ENCODE measurements around the gene ITGB1. TPM values are rescaled to one million over a fixed set of nuclear protein-coding genes. Genes with fewer than 3 reads are reported as not detected.

ITGB1 gene
- total RNA-seq, 3 donors from 2014 or later = 438 to 1,565 (median 480) TPM

- Histone ChIP-seq H3K27me3 (no peaks in the 10 kb centered on the region), H3K27ac (peak overlapping the region; percentile 76 to 82), H3K4me1 (no peaks in the 10 kb centered on the region), H3K36me3 (no peaks in the 10 kb centered on the region), H3K9me3 (no peaks in the 10 kb centered on the region), H3K4me3 (peak overlapping the region in 1 of 3 donors; percentile 12)
- no peak for DNase-seq (ENCODE audit: low spot score in 2 of 2)
- intact Hi-C loops (cut with DNase I; ENCODE audit: low total_unique reads) = no loop called here
- TF ChIP-seq CTCF (IDR thresholded peaks at IDR 0.05) = no peak
- TF ChIP-seq POLR2A (IDR thresholded peaks at IDR 0.05) = no peak
- TF ChIP-seq POLR2AphosphoS5 (IDR thresholded peaks at IDR 0.05) = no peak
Observed at GRCh38 chr10:32962521-32962920, 4.5 kb upstream of the ITGB1 start.

DNA sequence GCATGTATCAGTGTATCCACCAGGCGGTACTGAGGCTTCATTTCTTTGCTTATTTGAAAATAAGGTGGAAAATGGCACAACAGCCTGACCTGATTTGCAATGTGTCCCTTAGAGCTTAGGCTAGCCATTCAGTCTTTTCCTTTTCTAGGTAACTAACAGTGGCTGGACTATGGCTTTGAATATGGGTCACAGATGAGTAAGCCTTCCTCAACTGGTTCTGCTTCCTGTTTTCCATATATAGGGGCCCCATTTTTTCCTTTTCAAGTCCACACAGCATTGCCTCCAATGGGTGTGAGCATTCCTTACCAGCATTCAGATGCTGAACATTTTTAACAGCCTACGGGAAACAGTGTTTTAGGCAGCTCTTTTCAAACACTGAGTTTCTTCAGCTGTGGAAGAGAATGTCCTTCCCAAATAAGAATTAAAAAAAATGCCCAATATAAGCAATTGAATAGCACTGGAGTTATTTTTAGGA is 3.9 kb upstream of the ITGB1 start:
- H3K27ac ChIP-seq = peak overlapping the region; percentile 76 to 82
- H3K36me3 ChIP-seq = no peaks in the 10 kb centered on the region
- H3K27me3 ChIP-seq = no peaks in the 10 kb centered on the region
- H3K4me3 ChIP-seq = peak overlapping the region in 1 of 3 donors; percentile 12
- H3K4me1 ChIP-seq = no peaks in the 10 kb centered on the region
- H3K9me3 ChIP-seq = no peaks in the 10 kb centered on the region
- no peak for DNase-seq (ENCODE audit: low spot score in 2 of 2)
- TF ChIP-seq POLR2AphosphoS5 (IDR thresholded peaks at IDR 0.05) (peak in 1 of 3 donors; percentile 13), CTCF (IDR thresholded peaks at IDR 0.05) (no peak)
- intact Hi-C loops (cut with DNase I; ENCODE audit: low total_unique reads) = no loop called here

- TF ChIP-seq CTCF (IDR thresholded peaks at IDR 0.05) = no peak
- no peak for TF ChIP-seq POLR2AphosphoS5 (IDR thresholded peaks at IDR 0.05)
- no peak for TF ChIP-seq POLR2A (IDR thresholded peaks at IDR 0.05)
- Histone ChIP-seq H3K27me3 (no peaks in the 10 kb centered on the region), H3K4me1 (no peaks in the 10 kb centered on the region), H3K4me3 (no peak overlapping the region), H3K9me3 (no peaks in the 10 kb centered on the region), H3K27ac (peak overlapping the region; percentile 76 to 82), H3K36me3 (no peaks in the 10 kb centered on the region)
- DNase-seq (ENCODE audit: low spot score in 2 of 2) = no peak
- intact Hi-C loops (cut with DNase I; ENCODE audit: low total_unique reads) = no loop called here
Observed at GRCh38 chr10:32961343-32961894, 3.4 kb upstream of the ITGB1 start.

DNA sequence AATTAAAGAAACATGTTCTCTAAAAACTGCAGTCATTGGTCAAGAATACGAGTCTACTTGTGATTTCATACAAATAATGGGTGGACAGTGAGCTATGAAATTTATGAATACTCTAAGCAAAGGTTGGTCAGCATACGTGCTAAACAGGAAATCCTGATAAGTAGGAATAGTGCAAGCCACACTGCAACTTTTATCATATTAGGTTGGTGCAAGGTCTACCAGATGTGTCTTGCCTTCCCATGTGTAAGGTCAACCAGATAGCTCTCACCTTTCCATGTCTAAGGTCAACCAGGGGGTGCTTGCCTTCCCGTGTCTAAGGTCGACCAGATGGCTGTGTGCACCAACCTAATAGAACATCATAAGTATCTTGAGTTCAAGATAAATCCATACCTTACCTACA is 2.0 kb upstream of the ITGB1 start:
- intact Hi-C loops (cut with DNase I; ENCODE audit: low total_unique reads) = no loop called here
- no peak overlapping the region for H3K27ac ChIP-seq
- H3K4me3 ChIP-seq = peak overlapping the region in 1 of 3 donors; percentile 97
- TF ChIP-seq POLR2A (IDR thresholded peaks at IDR 0.05) = no peak
- TF ChIP-seq CTCF (IDR thresholded peaks at IDR 0.05) = no peak
- TF ChIP-seq POLR2AphosphoS5 (IDR thresholded peaks at IDR 0.05) = no peak
- no peaks in the 10 kb centered on the region for H3K9me3 ChIP-seq
- no peaks in the 10 kb centered on the region for H3K36me3 ChIP-seq
- H3K27me3 ChIP-seq = no peaks in the 10 kb centered on the region
- no peaks in the 10 kb centered on the region for H3K4me1 ChIP-seq
- no peak for DNase-seq (ENCODE audit: low spot score in 2 of 2)

DNA sequence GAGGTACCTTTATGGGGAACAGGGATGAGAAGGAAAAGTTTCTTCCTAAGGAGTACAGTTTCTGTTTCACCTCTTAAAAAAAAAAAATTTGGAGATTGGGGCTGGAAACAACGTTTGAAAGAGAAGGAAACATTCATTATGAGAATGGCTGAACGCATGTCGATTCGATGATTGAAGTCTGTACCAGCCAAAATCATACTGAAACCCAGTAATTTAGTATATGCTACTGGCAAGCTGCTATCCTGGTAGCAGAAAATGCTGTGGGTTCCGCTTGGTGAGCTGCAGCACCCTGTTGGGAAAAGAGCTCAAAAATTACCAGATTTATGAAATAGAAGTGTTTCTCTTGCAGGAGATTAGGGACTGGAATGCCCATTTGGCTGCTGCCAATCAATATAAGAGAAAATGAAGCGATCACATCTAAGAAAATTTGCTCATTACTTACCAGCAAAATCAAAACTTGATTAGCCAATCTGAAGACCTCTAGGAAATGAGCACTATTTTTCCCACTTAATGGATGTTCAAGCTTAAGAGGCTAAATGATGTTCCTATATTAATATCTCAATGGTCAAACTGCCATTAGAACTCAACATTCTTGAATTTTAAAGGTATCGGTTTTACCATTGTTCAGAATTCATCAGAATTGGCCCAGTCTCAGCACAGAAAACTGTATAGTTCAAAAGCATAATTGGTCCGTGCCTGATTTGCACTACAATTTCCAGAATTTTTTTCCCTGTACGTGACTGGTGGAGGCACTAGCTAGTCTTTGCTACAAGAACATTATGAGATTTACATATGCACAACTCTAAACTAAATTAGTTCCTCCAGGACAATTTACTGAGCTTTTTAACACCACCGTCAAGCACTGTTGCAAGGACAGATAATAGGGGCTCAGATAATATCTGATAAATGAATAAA is 1.2 kb upstream of the ITGB1 start:
- no peaks in the 10 kb centered on the region for H3K27me3 ChIP-seq
- peak overlapping the region; percentile 99 for H3K27ac ChIP-seq
- no peaks in the 10 kb centered on the region for H3K36me3 ChIP-seq
- TF ChIP-seq CTCF (IDR thresholded peaks at IDR 0.05) = no peak
- no peak for DNase-seq (ENCODE audit: low spot score in 2 of 2)
- intact Hi-C loops (cut with DNase I; ENCODE audit: low total_unique reads) = loop anchor here (10.0 kb wide), 1 partner anchor 46 kb away; no protein-coding TSS in a partner anchor
- no peaks in the 10 kb centered on the region for H3K9me3 ChIP-seq
- H3K4me1 ChIP-seq = no peaks in the 10 kb centered on the region
- peak overlapping the region; percentile 89 to 98 (median 97) for H3K4me3 ChIP-seq

All from breast epithelium (tissue), 4 donors.